SU-DHL-6 (cell line): Measurements from ENCODE around the gene MYOD1.

Experiments used
- EZH2phosphoT487 ChIP-seq: fragments of 200-600 bp; sonication (generic), shearing (Covaris generic); conservative IDR thresholded peaks from 2 replicates; pipeline ENCODE4 v1.6.1; 2018; ENCODE audit warnings: mild to moderate bottlenecking, antibody characterized with exemption, low read length, moderate library complexity, mixed read lengths
- TF ChIP-seq, protein P1 (sequence below): fragments of 200-600 bp; sonication (generic); IDR thresholded peaks from one replicate; pipeline ENCODE4 v1.5.1; 2017; ENCODE audit warnings: antibody characterized with exemption, mild to moderate bottlenecking, low read length, moderate library complexity; ENCODE audit not compliant: insufficient read depth, poor library complexity, severe bottlenecking

- TF ChIP-seq, protein P1, sequence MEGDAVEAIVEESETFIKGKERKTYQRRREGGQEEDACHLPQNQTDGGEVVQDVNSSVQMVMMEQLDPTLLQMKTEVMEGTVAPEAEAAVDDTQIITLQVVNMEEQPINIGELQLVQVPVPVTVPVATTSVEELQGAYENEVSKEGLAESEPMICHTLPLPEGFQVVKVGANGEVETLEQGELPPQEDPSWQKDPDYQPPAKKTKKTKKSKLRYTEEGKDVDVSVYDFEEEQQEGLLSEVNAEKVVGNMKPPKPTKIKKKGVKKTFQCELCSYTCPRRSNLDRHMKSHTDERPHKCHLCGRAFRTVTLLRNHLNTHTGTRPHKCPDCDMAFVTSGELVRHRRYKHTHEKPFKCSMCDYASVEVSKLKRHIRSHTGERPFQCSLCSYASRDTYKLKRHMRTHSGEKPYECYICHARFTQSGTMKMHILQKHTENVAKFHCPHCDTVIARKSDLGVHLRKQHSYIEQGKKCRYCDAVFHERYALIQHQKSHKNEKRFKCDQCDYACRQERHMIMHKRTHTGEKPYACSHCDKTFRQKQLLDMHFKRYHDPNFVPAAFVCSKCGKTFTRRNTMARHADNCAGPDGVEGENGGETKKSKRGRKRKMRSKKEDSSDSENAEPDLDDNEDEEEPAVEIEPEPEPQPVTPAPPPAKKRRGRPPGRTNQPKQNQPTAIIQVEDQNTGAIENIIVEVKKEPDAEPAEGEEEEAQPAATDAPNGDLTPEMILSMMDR, result no peak
- TF ChIP-seq EZH2phosphoT487, result no peak
These were observed 48.5 kb downstream of the MYOD1 start for GRCh38 chr11:17767914-17768313.
